Skin epidermis (tissue), 12 donors: ENCODE results near the gene TLE5.
"Not testable (repeated sequence)": the region's sequence is repeated elsewhere in the genome, so short reads cannot be mapped to it uniquely, and the experiment has no call there.

Experiments used
- H3K27ac ChIP-seq, 21 experiments: fragments of 200-600 bp; sonication (generic) in 11 of 21; one replicate each; pipeline ENCODE4 v1.5.0; 2020; ENCODE audit warnings: mild to moderate bottlenecking in 3 of 21, inconsistent platforms in 2 of 21, moderate library complexity in 2 of 21
- H3K4me3 ChIP-seq, 7 experiments: fragments of 200-600 bp; sonication (generic) in 2 of 7; one replicate each; pipeline ENCODE4 v1.5.0; 2020; ENCODE audit warnings: inconsistent platforms in 2 of 7, mild to moderate bottlenecking in 2 of 7, moderate library complexity in 1 of 7

The TLE5 gene

GRCh38 chr19:3097442-3097871 lies 35.2 kb upstream of the TLE5 start:
- Histone ChIP-seq H3K27ac (peak overlapping the region in 13 of 21 experiments; percentile 60 to 88 (median 79)), H3K4me3 (peak overlapping the region in 3 of 7 experiments; percentile 1 to 35 (median 21))

GRCh38 chr19:3096902-3097326 lies 34.6 kb upstream of the TLE5 start:
- Histone ChIP-seq H3K27ac (peak overlapping the region in 11 of 21 experiments; percentile 72 to 88 (median 82)), H3K4me3 (peak overlapping the region in 4 of 7 experiments; percentile 1 to 84 (median 53))

GRCh38 chr19:3096267-3096901 lies 34.1 kb upstream of the TLE5 start:
- Histone ChIP-seq H3K27ac (peak overlapping the region in 11 of 21 experiments; percentile 31 to 88 (median 80)), H3K4me3 (peak overlapping the region in 4 of 7 experiments; percentile 70 to 92 (median 78))

GRCh38 chr19:3095441-3096191 lies 33.3 kb upstream of the TLE5 start:
- peak overlapping the region; percentile 41 to 92 (median 71) for H3K4me3 ChIP-seq
- H3K27ac ChIP-seq = peak overlapping the region in 16 of 21 experiments; percentile 16 to 90 (median 79)

GRCh38 chr19:3094601-3095440 lies 32.5 kb upstream of the TLE5 start:
- peak overlapping the region; percentile 41 to 92 (median 71) for H3K4me3 ChIP-seq
- peak overlapping the region in 20 of 21 experiments; percentile 49 to 90 (median 77) for H3K27ac ChIP-seq

- not testable (repeated sequence) for H3K27ac ChIP-seq, H3K4me3 ChIP-seq
Measured at GRCh38 chr19:3089299-3089855, 27.1 kb upstream of the TLE5 start.

GRCh38 chr19:3087769-3088168 lies 25.5 kb upstream of the TLE5 start:
- Histone ChIP-seq H3K4me3 (no peak overlapping the region), H3K27ac (no peak overlapping the region)

GRCh38 chr19:3084943-3085342 lies 22.6 kb upstream of the TLE5 start:
- Histone ChIP-seq H3K27ac (no peak overlapping the region), H3K4me3 (no peak overlapping the region)

- Histone ChIP-seq H3K4me3 (no peak overlapping the region), H3K27ac (no peak overlapping the region)
Measured at GRCh38 chr19:3083964-3084363, 21.7 kb upstream of the TLE5 start.

- no peak overlapping the region for H3K4me3 ChIP-seq
- no peak overlapping the region for H3K27ac ChIP-seq
Measured at GRCh38 chr19:3082331-3082730, 20.0 kb upstream of the TLE5 start.

GRCh38 chr19:3080286-3080685 lies 18.0 kb upstream of the TLE5 start:
- Histone ChIP-seq H3K4me3 (no peak overlapping the region), H3K27ac (peak overlapping the region in 1 of 21 experiments; percentile 5)

- H3K4me3 ChIP-seq = no peak overlapping the region
- peak overlapping the region in 1 of 21 experiments; percentile 5 for H3K27ac ChIP-seq
Measured at GRCh38 chr19:3079578-3079977, 17.3 kb upstream of the TLE5 start.

- Histone ChIP-seq H3K27ac (no peak overlapping the region), H3K4me3 (no peak overlapping the region)
Measured at GRCh38 chr19:3075605-3076431, 13.5 kb upstream of the TLE5 start.

- Histone ChIP-seq H3K4me3 (no peak overlapping the region), H3K27ac (no peak overlapping the region)
Measured at GRCh38 chr19:3073931-3074595, 11.8 kb upstream of the TLE5 start.

- no peak overlapping the region for H3K4me3 ChIP-seq
- H3K27ac ChIP-seq = no peak overlapping the region
Measured at GRCh38 chr19:3073159-3073563, 10.9 kb upstream of the TLE5 start.

- Histone ChIP-seq H3K27ac (no peak overlapping the region), H3K4me3 (no peak overlapping the region)
Measured at GRCh38 chr19:3071768-3072167, 9.5 kb upstream of the TLE5 start.

GRCh38 chr19:3068071-3068470 lies 5.8 kb upstream of the TLE5 start:
- no peak overlapping the region for H3K27ac ChIP-seq
- no peak overlapping the region for H3K4me3 ChIP-seq

GRCh38 chr19:3067563-3067962 lies 5.3 kb upstream of the TLE5 start:
- Histone ChIP-seq H3K4me3 (no peak overlapping the region), H3K27ac (no peak overlapping the region)
